HL-60 (cell line): Measurements from ENCODE around the gene TLE3.

Experiments used
- DNase-seq, 2 experiments: peaks; one replicate each; pipeline ENCODE4 v3.0.0-alpha.2; 2010 to 2020; ENCODE audit warnings: low read depth in 1 of 2, low spot score in 1 of 2
- H3K27ac ChIP-seq: fragments of 250-450 bp; sonication (Bioruptor Pico); replicated peaks from 2 replicates; pipeline ENCODE4 v1.5.1; 2020; ENCODE audit warnings: mild to moderate bottlenecking, moderate library complexity
- H3K27me3 ChIP-seq: fragments of 250-450 bp; sonication (Bioruptor Pico); 2 replicates; pipeline ENCODE4 v1.5.1; 2021; ENCODE audit warnings: mild to moderate bottlenecking, moderate library complexity; ENCODE audit not compliant: insufficient read depth, poor library complexity, severe bottlenecking
- H3K4me3 ChIP-seq: replicated peaks from 2 replicates; pipeline ENCODE4 v1.5.1; 2011; ENCODE audit warnings: mild to moderate bottlenecking, control low read depth, low read length; ENCODE audit not compliant: insufficient read depth
- GABPA ChIP-seq: IDR thresholded peaks from 2 replicates; pipeline ENCODE4 v1.6.1; 2012; ENCODE audit warnings: low read depth
- POLR2AphosphoS5 ChIP-seq: IDR thresholded peaks from 2 replicates; pipeline ENCODE4 v1.6.1; 2012; ENCODE audit warnings: low read depth
- REST ChIP-seq: IDR thresholded peaks from 2 replicates; pipeline ENCODE4 v1.6.1; 2012; ENCODE audit warnings: low read depth; ENCODE audit not compliant: insufficient replicate concordance
- SPI1 ChIP-seq: IDR thresholded peaks from 2 replicates; pipeline ENCODE4 v1.6.1; 2012; ENCODE audit warnings: low read depth, mild to moderate bottlenecking, borderline replicate concordance
- TF ChIP-seq, protein P1 (sequence below): IDR thresholded peaks from one replicate; pipeline ENCODE4 v1.5.1; 2011; ENCODE audit warnings: low read length, control low read depth, inconsistent platforms; ENCODE audit not compliant: insufficient read depth

Gene TLE3

DNA sequence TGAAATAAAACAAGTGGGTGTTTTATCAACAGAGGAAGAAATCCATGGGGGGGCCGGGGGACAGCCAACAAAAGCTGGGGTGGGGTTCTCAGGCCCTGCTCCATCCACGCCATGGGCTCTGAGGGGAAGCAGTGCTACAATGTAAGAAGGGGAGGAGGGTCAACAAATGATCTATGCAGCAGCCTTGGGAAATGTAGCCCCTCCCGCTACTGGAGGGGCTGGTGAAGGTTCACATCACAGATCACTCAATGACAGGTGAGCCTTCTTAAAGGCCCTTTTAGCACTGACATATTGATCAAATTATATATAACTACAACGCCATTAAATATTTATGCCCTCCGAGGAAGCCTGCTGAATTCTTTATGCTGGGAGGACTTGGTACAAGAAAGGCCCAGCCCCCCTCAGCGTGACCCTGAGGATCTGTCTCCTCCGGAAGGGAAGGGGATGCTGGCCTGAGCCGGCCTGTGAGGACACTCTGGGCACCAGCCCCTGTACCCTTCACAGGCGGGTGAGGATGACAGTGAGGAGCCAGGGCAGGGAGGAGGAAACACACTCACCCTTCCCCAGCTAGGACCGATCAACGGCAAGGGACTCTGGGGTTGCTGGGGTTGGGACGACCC is 15.3 kb downstream of the TLE3 start:
- no peak for DNase-seq
- Histone ChIP-seq H3K27me3 (no peaks in the 10 kb centered on the region), H3K27ac (no peak overlapping the region), H3K4me3 (no peak overlapping the region)
- TF ChIP-seq, protein P1, sequence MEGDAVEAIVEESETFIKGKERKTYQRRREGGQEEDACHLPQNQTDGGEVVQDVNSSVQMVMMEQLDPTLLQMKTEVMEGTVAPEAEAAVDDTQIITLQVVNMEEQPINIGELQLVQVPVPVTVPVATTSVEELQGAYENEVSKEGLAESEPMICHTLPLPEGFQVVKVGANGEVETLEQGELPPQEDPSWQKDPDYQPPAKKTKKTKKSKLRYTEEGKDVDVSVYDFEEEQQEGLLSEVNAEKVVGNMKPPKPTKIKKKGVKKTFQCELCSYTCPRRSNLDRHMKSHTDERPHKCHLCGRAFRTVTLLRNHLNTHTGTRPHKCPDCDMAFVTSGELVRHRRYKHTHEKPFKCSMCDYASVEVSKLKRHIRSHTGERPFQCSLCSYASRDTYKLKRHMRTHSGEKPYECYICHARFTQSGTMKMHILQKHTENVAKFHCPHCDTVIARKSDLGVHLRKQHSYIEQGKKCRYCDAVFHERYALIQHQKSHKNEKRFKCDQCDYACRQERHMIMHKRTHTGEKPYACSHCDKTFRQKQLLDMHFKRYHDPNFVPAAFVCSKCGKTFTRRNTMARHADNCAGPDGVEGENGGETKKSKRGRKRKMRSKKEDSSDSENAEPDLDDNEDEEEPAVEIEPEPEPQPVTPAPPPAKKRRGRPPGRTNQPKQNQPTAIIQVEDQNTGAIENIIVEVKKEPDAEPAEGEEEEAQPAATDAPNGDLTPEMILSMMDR, result no peak
- TF ChIP-seq SPI1 (no peak), REST (no peak), POLR2AphosphoS5 (no peak), GABPA (no peak)

DNA sequence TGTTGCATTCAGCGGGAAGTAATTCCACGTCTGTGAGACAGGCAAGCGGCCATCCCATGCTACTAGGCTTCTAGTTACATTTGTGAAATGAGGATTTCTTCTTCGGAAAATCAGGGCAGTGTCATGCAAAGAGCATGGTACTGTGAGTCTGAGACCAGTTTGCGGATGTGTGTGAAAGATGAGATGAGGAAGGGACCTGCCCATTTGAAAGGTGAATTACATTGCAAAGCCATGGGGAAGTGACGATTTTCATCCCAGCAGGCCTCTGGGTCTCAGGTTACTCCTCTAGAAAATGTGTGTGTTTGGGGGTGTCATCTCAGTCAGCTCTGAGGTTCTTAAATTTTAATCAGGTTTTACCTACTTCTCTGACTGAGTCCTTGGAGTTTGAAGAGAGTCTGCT is 16.1 kb downstream of the TLE3 start:
- no peak for DNase-seq
- Histone ChIP-seq H3K4me3 (no peak overlapping the region), H3K27ac (no peak overlapping the region), H3K27me3 (no peaks in the 10 kb centered on the region)
- TF ChIP-seq SPI1 (no peak), REST (no peak), GABPA (no peak), POLR2AphosphoS5 (no peak)
- TF ChIP-seq, protein P1, result no peak

DNA sequence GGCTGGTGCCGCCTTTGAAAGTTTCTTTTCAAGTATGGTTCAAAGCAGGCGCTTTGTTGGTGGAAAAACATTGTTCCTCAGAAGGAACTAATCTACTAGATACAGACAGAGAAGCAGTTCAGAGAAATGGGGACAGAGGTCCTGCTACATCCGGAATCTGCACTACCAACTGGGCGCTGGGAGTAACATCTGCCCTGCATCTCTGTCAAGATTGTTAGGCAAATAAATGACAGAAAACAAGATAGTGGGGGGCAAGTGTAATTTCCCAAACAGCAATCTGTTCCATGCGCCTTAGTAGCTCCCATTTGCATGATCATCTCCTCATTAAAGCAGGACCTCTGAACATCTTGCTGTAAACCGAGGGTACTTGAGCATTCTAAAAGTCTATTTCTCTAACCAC is 17.4 kb downstream of the TLE3 start:
- no peak overlapping the region for H3K4me3 ChIP-seq
- no peaks in the 10 kb centered on the region for H3K27me3 ChIP-seq
- no peak for DNase-seq
- no peak overlapping the region for H3K27ac ChIP-seq
- no peak for TF ChIP-seq SPI1
- TF ChIP-seq POLR2AphosphoS5, result no peak
- no peak for TF ChIP-seq GABPA
- TF ChIP-seq, protein P1, result no peak
- no peak for TF ChIP-seq REST
